NCI-H510A (cell line): ENCODE data around the gene HSD11B2.

ENCODE experiments used
- DNase-seq: peaks from one replicate; lab custom pipeline; 2025; lab: John Stamatoyannopoulos, UW

Gene HSD11B2

DNA sequence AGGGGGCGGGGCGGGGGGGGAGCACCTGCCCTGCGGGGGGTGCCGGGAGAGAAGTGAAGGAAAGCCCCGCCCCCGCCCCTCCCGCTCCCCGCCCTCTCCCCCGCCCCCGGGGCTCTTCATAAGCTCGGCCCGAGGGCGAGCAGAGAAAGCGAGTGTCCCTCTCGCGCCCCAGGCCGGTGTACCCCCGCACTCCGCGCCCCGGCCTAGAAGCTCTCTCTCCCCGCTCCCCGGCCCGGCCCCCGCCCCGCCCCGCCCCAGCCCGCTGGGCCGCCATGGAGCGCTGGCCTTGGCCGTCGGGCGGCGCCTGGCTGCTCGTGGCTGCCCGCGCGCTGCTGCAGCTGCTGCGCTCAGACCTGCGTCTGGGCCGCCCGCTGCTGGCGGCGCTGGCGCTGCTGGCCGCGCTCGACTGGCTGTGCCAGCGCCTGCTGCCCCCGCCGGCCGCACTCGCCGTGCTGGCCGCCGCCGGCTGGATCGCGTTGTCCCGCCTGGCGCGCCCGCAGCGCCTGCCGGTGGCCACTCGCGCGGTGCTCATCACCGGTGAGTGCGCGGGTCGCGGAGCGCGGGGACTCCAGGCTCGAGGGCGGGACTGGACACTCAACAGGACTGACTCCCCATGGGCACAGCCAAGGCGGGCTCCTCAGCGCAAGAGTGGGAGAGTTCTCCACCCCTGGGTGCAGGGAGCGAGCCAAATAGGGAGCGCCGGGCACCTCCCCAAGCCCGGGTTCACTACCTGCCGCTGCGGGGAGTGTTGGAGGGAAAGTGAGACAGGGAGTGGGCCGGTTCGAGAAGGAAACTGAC, at the start of gene HSD11B2:
TSS of gene HSD11B2 (plus strand) at position 145 of the 798 bp plus-strand sequence. CDS start at position 273, 128 bp downstream.
- DNase-seq, result peak; percentile 70

DNA sequence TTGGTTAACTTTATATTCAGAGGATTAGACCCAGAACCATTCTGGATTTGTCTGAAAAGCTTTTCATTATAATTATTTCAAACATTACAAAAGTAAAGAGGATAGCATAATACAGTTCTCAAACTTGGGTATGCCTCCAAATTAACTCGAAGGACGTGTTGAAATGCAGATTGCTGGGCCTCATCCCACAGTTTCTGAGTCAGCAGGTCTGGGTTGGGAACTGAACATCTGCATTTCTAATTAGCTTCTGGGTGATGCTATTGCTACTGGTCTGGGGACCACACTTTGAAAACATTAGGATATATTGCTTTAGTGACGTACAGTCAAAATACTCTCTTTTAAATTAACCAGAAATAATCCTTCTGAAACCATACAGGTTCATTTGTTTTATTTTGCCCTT, 47.6 kb upstream of the HSD11B2 start:
- DNase-seq, result no peak

GRCh38 chr16:67384778-67385510, 46.0 kb upstream of the HSD11B2 start:
- no peak for DNase-seq

DNA sequence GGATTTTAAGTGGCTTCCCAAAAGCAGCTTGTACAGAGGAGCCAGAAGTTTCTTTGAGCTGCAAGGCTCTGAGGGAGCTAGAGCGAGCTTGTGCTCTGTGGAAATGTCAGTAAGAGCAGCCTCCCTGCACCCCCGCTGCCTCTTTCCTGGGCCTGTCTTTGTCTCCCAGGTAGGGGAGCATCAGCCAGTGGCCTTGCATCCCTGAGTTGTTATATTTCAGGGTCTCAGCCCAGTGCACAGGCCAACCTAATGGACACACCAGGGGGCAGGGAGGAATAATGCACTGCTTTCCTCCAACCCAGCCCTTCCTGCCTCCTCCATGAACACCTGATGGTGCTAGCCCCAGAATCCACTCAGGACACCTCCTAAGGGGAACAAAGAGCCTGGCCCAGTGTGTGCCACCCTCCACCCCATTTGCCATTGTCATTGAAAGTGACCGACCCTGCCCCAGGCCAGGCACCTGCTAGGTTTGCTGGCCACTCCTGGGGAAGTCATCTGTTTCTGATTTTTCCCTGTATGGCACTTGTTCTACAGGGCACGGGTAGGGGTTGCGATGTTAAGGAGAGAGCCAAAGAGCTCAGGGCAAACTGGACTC, 44.0 kb upstream of the HSD11B2 start:
- no peak for DNase-seq

DNA sequence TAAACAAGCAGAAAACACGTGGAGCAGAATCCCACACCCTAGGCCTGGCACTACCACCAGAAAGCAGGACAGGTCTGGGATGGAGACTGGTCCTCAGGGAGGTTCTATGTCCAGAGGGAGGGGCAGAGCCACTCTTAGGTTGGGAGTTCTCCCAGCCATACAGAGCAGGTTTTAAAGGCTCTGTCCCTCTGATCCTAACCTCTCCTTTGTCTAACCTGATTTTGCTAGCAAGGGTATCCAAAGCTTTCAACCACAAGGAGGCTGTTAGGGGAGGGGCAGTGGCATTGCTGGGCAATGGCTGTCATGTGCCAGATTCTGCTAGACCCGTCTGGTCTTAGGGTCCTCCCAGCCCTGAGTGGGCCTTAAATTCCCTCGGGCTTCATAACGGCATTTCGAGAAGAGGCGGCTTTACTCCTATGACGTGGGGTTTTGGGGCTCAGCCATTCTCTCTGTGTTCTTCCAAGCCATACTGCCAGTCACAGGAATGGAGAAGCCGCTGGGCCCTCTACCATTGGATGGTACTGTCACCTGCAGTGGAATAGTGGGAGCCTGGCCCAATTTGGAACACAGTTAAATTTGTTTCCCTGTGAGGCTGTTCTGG, 43.3 kb upstream of the HSD11B2 start:
- DNase-seq, result no peak

DNA sequence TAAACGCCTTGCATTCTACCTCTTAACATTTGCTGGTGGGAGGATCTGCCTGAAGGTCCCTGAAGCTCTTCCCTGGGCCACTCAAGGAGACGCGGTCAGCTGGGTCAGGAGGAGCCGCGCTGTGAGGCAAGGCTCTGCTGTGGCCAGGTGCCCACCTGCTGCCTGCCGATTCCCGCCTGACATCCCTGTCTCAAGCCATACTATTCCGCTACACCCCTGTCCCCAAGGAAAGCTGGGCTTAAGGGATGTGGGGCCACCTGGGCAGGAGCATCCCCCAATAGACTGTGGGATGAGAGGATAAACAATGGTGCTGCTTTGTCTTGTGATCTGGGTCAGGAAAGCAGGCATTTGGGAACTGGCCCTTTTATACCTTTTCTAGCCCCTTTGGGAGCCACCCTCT, 42.7 kb upstream of the HSD11B2 start:
- no peak for DNase-seq

- DNase-seq, result no peak
These were observed 42.3 kb upstream of the HSD11B2 start for GRCh38 chr16:67388591-67388990.

GRCh38 chr16:67389911-67390815, 40.8 kb upstream of the HSD11B2 start:
- DNase-seq, result no peak

- DNase-seq, result no peak
These were observed 40.0 kb upstream of the HSD11B2 start for GRCh38 chr16:67390816-67391423.

DNA sequence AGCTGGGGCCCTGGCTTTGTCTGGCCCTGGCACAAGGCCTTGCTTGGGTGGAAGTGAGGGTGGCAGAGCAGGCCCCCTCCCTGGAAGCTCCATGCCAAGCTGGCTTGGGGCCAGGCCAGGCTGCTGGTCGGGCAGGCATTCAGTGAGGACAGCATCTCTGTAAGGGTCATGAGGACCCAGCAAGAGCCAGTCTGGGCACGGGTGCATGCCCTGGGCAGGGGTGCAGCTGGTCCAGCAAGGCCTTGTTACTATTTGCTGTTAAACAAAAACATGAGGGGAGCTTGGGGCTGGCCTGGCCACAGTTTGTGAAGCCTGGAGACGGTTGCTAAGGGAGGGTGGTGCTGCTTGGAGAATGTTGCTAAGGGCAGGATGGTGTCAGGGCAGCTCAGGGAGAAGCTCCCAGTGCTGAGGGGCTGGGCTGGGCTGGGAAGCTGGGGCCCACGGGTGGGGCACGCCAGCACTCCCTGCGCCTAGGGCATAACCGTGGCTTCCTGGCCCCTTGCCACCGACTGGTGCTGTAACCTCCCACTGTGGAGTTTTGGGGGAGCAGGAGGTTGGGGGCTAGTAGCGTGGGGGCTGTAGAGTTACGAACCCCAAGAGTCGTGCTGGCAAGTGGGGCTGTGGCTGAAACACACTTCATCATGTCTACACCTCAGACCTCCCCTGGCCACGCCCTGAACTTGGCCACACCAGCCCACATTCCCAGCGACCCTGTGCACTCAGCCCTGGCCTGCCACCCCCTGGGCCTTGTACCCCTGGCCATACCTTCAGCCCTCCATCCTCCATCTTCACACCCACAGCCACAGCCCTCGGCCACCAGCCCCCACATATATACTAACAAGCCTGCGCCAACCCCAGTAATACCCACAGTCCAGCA, 39.3 kb upstream of the HSD11B2 start:
- DNase-seq, result no peak

DNA sequence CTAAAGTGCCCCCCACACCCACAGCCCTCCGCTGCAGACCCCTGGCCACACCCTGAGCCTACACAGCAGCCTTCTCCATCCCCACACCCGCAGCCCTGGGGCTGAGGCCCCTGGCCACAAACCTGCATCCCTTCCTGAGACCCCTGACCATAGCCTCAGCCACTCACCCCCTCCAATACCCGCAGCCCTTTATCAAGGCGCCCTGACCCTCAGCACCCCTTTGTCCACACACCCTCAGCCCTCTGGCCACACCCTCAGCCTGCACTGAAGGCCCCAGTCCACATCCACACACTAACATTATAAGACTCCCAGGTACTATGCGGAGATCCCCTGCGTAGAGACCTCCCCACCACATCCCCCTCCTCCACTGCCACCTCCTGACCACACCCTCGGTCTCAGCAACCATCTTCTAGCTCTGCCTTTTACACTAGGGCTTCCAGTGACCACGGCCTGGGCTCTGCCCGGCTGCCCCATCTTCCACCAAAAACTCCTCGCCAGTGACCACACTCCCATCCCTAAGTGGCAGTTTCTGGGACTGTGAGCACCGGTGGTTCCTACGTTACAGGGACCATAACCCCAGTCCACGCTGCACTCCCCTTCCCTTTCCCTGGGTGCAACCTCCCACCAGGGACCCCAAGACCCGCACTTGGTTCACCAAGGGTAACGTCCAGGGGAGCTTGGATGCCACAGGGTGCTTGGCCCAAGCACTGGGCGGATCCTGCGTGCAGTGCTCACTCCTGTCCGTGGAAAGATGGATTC, 38.4 kb upstream of the HSD11B2 start:
- no peak for DNase-seq

GRCh38 chr16:67393111-67393787, 37.7 kb upstream of the HSD11B2 start, which contains the start of gene TPPP3:
TSS of gene TPPP3 (minus strand) at chr16:67393498. CDS start at chr16:67391111, 2,387 bp downstream.
- peak; percentile 74 for DNase-seq

- DNase-seq, result no peak
These were observed 37.1 kb upstream of the HSD11B2 start for GRCh38 chr16:67393788-67394154.

GRCh38 chr16:67394155-67395104, 36.5 kb upstream of the HSD11B2 start:
- no peak for DNase-seq

DNA sequence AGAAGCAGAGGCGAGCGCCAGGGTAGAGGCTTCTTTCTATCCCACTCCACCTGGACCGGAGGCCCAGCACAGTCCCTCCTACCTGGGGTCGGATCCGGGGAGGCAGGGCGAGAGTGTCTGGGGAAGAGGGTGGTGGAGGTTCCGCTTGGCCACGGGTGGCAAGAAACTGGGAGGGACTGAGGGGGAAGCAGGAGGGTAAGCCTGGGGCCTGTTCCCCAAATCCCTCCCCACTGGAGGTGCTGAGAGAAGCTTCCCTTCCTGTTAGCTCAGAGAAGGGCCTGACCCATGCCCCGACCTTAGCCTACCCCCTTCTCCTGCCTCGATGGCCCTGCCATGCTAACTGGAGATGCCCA, 35.8 kb upstream of the HSD11B2 start:
- DNase-seq, result no peak

- peak; percentile 58 for DNase-seq
These were observed 35.3 kb upstream of the HSD11B2 start for GRCh38 chr16:67395458-67396158.
